Kidney epithelial cell (primary cell): ENCODE results near the gene SULT1A1. TPM values are rescaled to one million over a fixed set of nuclear protein-coding genes. Genes with fewer than 3 reads are reported as not detected.
"Not testable (repeated sequence)": the region's sequence is repeated elsewhere in the genome, so short reads cannot be mapped to it uniquely, and the experiment has no call there.

Experiments
- DNase-seq: peaks from one replicate; pipeline ENCODE4 v3.0.0-alpha.2; 2010; ENCODE audit warnings: low read depth
- H3K27me3 ChIP-seq: 2 replicates; pipeline ENCODE4 v1.6.0; 2011; ENCODE audit warnings: low read length; ENCODE audit not compliant: control insufficient read depth, insufficient read depth
- H3K36me3 ChIP-seq: 2 replicates; pipeline ENCODE4 v1.5.1; 2011; ENCODE audit warnings: low read length; ENCODE audit not compliant: control insufficient read depth, insufficient read depth
- H3K4me3 ChIP-seq: 2 replicates; pipeline ENCODE4 v1.5.1; 2011; ENCODE audit warnings: low read depth, mild to moderate bottlenecking, control low read depth, low read length
- total RNA-seq: library from RNA; depleted of rRNA; stranded (reverse); fragments of >200 nt; gene quantifications from 2 replicates; pipeline ENCODE4 v1.2.3, GENCODE V29; 2015
- TF ChIP-seq, protein P1 (sequence below): IDR thresholded peaks from 2 replicates; pipeline ENCODE4 v1.5.1; 2011; ENCODE audit warnings: mild to moderate bottlenecking, moderate library complexity, low read length, control low read depth, inconsistent platforms; ENCODE audit not compliant: insufficient read depth, poor library complexity, severe bottlenecking

The SULT1A1 gene
- total RNA-seq, 1 donor from 2014 or later = 3.3 TPM

DNA sequence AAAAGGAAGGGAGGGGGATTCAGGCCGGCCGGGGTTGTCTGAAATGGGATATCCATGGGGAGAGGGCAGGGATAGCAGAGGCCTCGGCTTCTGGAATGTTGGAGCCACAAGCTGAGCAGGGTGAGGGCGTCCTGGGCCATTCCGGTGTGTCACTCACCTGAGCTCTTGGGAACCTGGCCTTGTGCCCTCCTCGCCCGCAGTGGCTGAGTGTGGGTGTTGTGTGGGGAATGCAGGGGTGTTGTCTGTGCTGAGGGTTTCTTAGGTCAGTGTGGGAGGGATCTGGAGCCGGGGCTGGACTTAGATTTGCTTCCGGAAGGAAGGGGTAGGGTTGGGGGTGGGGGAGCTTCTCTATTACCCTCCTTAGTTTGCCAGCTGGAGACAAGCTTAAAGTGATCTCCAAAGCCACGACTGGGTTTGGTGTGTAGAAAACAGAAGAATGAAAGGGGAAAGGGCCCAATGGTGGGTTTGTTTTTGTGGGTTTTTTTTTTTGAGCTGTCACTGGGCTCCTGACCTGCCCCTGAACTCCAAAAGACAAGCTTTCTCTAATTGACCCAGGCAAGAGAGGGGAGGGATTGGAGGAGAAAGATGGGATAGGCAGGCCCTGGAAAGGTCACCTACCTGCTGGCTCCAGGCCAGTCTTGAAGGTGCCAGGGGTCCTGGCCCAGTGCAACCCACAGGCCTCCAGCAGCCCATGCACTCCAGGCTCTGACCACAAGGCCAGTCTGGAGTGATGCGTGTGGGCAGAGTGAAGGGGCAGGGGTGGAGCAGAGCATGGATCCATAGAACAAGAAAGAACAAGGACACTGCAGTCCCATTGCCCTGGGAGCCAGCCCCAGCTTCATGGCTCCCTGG, 12.8 kb downstream of the SULT1A1 start, which contains the start of gene SULT1A2:
Gene SULT1A2, minus strand, starts transcription at position 211 of the 852 bp plus-strand sequence. CDS start 1,120 bp downstream, outside the sequence.
- TF ChIP-seq, protein P1, sequence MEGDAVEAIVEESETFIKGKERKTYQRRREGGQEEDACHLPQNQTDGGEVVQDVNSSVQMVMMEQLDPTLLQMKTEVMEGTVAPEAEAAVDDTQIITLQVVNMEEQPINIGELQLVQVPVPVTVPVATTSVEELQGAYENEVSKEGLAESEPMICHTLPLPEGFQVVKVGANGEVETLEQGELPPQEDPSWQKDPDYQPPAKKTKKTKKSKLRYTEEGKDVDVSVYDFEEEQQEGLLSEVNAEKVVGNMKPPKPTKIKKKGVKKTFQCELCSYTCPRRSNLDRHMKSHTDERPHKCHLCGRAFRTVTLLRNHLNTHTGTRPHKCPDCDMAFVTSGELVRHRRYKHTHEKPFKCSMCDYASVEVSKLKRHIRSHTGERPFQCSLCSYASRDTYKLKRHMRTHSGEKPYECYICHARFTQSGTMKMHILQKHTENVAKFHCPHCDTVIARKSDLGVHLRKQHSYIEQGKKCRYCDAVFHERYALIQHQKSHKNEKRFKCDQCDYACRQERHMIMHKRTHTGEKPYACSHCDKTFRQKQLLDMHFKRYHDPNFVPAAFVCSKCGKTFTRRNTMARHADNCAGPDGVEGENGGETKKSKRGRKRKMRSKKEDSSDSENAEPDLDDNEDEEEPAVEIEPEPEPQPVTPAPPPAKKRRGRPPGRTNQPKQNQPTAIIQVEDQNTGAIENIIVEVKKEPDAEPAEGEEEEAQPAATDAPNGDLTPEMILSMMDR = no peak
- peak; percentile 31 for DNase-seq
- Histone ChIP-seq H3K36me3 (no peaks in the 10 kb centered on the region), H3K4me3 (no peak within 1 kb of the TSS), H3K27me3 (no peaks in the 10 kb centered on the region)

DNA sequence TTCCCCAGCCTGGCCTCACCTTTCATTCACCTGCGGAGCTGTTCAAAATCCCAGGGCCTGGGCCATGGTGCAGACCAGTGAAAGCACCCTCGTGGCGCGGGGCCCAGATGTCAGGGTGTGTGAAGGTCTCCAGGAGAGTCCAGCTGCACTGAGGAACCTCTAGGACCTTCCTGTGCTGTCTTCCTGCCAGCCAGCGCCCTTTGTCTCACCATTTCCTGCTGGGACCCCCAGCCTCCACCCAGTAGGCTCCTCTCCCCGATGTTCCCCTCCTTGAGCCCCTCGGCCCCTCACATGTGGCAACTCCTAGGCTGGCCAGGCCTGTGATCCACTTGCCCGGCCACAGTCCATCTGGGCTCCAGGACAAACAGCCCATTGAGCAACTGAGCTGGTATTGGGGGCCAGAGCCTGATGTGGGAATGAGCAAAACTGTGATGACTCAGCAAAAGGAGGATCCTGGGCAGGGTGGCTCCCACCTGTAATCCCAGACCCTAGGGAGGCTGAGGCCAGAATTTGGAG, 13.7 kb downstream of the SULT1A1 start:
- no peak for DNase-seq
- H3K4me3 ChIP-seq = no peak overlapping the region
- H3K36me3 ChIP-seq = no peaks in the 10 kb centered on the region
- H3K27me3 ChIP-seq = no peaks in the 10 kb centered on the region
- TF ChIP-seq, protein P1 = no peak

DNA sequence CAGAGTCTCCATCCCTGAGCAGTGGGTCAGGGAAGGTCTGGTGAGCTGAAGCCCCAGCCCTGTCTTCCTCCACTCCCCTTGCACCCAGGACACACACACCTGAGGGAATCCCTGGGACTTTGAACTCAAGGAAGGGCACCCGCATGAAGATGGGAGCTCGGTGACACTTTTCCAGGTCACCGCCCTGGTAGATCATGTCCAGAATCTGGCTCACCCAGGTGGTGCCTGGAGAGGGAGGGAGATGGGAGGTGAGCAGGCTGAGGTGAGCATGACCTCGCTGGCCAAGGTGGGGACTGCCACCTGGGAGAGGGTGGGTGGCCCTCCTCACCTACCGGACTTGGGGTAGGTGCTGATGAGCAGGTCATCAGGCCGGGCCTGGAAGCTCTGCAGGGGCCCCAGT, 14.4 kb downstream of the SULT1A1 start:
- H3K27me3 ChIP-seq, H3K36me3 ChIP-seq, H3K4me3 ChIP-seq, DNase-seq: not testable (repeated sequence)

DNA sequence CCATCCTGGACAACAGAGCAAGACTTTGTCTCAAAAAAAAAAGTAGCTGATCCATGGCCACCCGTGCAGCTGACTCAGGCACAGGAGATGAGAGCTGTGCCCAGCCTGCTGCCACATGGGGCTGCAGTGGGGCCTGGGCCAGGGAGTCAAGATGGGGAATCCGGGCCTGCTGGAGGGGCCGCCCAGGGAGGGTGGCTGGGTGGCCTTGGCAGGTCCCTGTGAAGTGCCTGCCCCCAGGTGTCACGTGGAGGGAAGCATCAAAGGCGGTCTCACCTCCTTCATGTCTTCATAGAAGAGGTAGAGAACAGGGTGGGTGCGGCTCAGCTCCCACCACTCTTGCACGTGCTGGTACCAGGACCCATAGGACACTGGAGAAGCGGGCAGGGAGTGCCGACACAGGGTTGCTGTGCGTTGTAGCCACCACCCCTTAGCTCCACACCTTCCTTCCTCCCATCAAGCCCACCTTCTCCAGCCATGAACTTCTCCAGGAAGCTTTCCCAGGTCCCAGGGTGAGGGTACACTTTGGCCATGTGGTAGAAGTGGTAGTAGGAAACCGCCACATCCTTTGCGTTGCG, 16.8 kb downstream of the SULT1A1 start:
- Histone ChIP-seq H3K27me3 (no peaks in the 10 kb centered on the region), H3K4me3 (no peak overlapping the region), H3K36me3 (no peaks in the 10 kb centered on the region)
- TF ChIP-seq, protein P1 = no peak
- DNase-seq = no peak

DNA sequence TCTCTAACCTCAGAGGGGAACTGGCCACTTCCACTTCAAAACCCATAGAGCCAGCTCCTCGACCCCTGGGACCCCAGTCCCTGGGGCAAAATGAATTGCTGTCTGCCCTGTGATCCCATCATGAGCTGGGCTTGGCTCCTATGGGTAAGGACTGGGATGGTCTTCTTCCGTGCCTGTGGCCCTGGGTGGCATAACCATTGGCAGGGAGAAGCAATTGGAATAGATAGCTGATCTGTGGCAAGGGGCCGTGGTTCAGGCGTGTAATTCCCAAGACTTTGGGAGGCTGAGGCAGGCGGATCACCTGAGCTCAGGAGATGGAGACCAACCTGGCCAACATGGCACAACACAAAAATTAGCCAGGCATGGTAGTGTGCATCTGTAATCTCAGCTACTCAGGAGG, 17.3 kb downstream of the SULT1A1 start:
- H3K27me3 ChIP-seq = no peaks in the 10 kb centered on the region
- no peaks in the 10 kb centered on the region for H3K36me3 ChIP-seq
- DNase-seq = no peak
- TF ChIP-seq, protein P1 = no peak
- H3K4me3 ChIP-seq = no peak overlapping the region

DNA sequence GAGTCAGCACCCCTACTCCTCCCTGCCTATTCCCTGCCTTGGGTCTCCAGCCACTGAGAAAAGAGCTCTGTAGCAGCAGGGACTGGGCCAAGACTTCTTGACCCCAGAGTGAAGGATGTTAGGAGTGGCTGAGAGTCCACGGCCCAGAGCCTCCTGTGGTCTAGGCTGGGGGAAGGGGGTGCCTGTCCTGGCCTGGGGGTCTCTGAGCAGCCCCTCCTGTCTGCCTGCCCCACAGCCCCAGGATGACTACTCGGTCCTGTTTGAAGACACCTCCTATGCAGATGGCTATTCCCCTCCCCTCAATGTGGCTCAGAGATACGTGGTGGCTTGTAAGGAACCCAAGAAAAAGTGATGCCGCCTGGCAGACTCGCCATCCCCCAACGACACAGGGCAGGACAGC, 18.5 kb downstream of the SULT1A1 start:
- TF ChIP-seq, protein P1 = no peak
- H3K4me3 ChIP-seq = no peak overlapping the region
- no peaks in the 10 kb centered on the region for H3K27me3 ChIP-seq
- DNase-seq = no peak
- no peaks in the 10 kb centered on the region for H3K36me3 ChIP-seq
